GM12878 (cell line): ENCODE data around the gene GRIK4.

Experiments
- BCLAF1 ChIP-seq: fragments of 450-650 bp; IDR thresholded peaks from 2 replicates; pipeline ENCODE4 v1.6.1; 2017; ENCODE audit warnings: antibody characterized with exemption, mild to moderate bottlenecking, moderate library complexity
- CEBPZ ChIP-seq: fragments of 150-350 bp; IDR thresholded peaks from 2 replicates; pipeline ENCODE4 v1.6.1; 2016; ENCODE audit warnings: low read depth, low read length
- CTCF ChIP-seq, 3 experiments: IDR thresholded peaks in 2 of 3; conservative IDR thresholded peaks in 1 of 3; 2 replicates each; pipeline ENCODE4 v1.5.1; 2011; ENCODE audit warnings: low read depth in 3 of 3, low read length in 3 of 3, mild to moderate bottlenecking in 3 of 3, control low read depth in 2 of 3, moderate library complexity in 2 of 3, inconsistent platforms in 1 of 3, mixed read lengths in 1 of 3; ENCODE audit not compliant: control insufficient read depth in 2 of 3, insufficient read depth in 1 of 3; ENCODE audit errors: extremely low read depth in 1 of 3
- E4F1 ChIP-seq: fragments of 450-650 bp; IDR thresholded peaks from 2 replicates; pipeline ENCODE4 v1.6.1; 2018; ENCODE audit warnings: borderline replicate concordance, mild to moderate bottlenecking; ENCODE audit not compliant: partially characterized antibody
- EP300 ChIP-seq, 2 experiments: fragments of 150-350 bp in 1 of 2; IDR thresholded peaks; 2 replicates each; pipeline ENCODE4 v1.6.1; 2011 to 2012; ENCODE audit warnings: low read depth in 2 of 2, low read length in 2 of 2, borderline replicate concordance in 1 of 2, improper control_type of control experiment in 1 of 2, inconsistent platforms in 1 of 2; ENCODE audit not compliant: control insufficient read depth in 1 of 2
- ESRRA ChIP-seq: IDR thresholded peaks from 2 replicates; pipeline ENCODE4 v1.6.1; 2012; ENCODE audit warnings: mild to moderate bottlenecking, low read length, improper control_type of control experiment
- MAX ChIP-seq: IDR thresholded peaks from 2 replicates; pipeline ENCODE4 v1.6.1; 2012; ENCODE audit warnings: low read depth, low read length, improper control_type of control experiment
- POLR2AphosphoS5 ChIP-seq: IDR thresholded peaks from 2 replicates; pipeline ENCODE4 v1.6.1; 2011; ENCODE audit warnings: mild to moderate bottlenecking, low read length, inconsistent platforms
- RAD21 ChIP-seq: IDR thresholded peaks from 2 replicates; pipeline ENCODE4 v1.6.1; 2011; ENCODE audit warnings: mild to moderate bottlenecking, low read depth, low read length, moderate library complexity; ENCODE audit not compliant: insufficient read depth
- RCOR1 ChIP-seq: conservative IDR thresholded peaks from 2 replicates; pipeline ENCODE4 v1.6.1; 2012; ENCODE audit warnings: low read depth, low read length, improper control_type of control experiment
- SPI1 ChIP-seq: IDR thresholded peaks from 2 replicates; pipeline ENCODE4 v1.6.1; 2011; ENCODE audit warnings: low read depth, mild to moderate bottlenecking, low read length, moderate library complexity, borderline replicate concordance; ENCODE audit not compliant: insufficient read depth

GRCh38 chr11:120909676-120910416 lies 398.3 kb downstream of the GRIK4 start:
- no peak for TF ChIP-seq RAD21
- no peak for TF ChIP-seq POLR2AphosphoS5
- no peak for TF ChIP-seq E4F1
- no peak for TF ChIP-seq RCOR1
- TF ChIP-seq EP300 (IDR thresholded peaks at IDR 0.05; ENCODE audit: borderline replicate concordance in 1 of 2, control insufficient read depth in 1 of 2, low read depth in 2 of 2, low read length in 2 of 2), result no peak
- TF ChIP-seq CTCF (IDR thresholded peaks at IDR 0.05 in 2 of 3, conservative IDR thresholded peaks at IDR 0.05 in 1 of 3; ENCODE audit: control insufficient read depth in 2 of 3, extremely low read depth in 1 of 3, insufficient read depth in 1 of 3, low read depth in 3 of 3, low read length in 3 of 3), result no peak
- TF ChIP-seq SPI1, result no peak
- no peak for TF ChIP-seq MAX
- no peak for TF ChIP-seq CEBPZ
- TF ChIP-seq BCLAF1, result no peak
- no peak for TF ChIP-seq ESRRA
